Measurements from ENCODE around the gene KCNB1. TPM values are rescaled to one million over a fixed set of nuclear protein-coding genes. Genes with fewer than 3 reads are reported as not detected.

KCNB1 gene
- total RNA-seq, 1 experiment from 2014 or later, result 0.68 TPM

DNA sequence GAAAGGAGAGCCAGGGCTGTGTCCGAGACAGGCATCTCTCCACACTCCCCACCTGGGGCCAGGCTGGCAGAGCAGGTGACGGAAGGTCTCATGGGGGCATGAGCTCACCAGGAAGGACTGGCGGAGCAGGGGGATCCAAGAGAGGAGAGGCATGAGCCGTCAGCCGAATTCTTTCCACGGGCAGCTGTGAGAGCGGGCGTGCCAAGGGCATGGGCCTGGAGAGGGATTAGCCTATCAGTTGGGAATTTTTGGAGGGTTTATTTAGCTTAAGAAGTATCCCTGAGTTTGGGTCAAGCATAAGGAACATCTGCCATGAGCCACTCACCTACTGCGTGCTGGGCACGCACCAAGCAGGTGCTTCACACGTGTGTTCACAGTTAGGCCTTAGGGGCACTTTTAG, 144.4 kb downstream of the KCNB1 start:
- H3K9me3 Mint-ChIP-seq, result no peaks in the 10 kb centered on the region
- no peak overlapping the region for H2AFZ ChIP-seq (ENCODE audit: low read length)
- no CpG with 5 or more reads among the region's 11 CpGs for WGBS (ENCODE audit: extremely low coverage, insufficient read length, low lambda C conversion rate)
- H2BK15ac ChIP-seq (ENCODE audit: low read depth, low read length), result no peak overlapping the region
- no peaks in the 10 kb centered on the region for H3K9me3 ChIP-seq (ENCODE audit: control insufficient read depth, low read depth, low read length)
- no peak overlapping the region for H3T11ph ChIP-seq (ENCODE audit: low read length)
- H3K4me1 Mint-ChIP-seq, result peaks cover 2 to 3% of the 10 kb centered on the region in 2 experiments; a peak in 2 of 4 replicates
- no peak overlapping the region for H2BK12ac ChIP-seq (ENCODE audit: insufficient read length, low read depth, low read length)
- H3K18ac ChIP-seq (ENCODE audit: insufficient read length, low read depth, low read length), result no peak overlapping the region
- DNase-seq, result no peak
- H2BK120ac ChIP-seq (ENCODE audit: low read depth, low read length, poor library complexity, severe bottlenecking), result no peak overlapping the region
- no peaks in the 10 kb centered on the region for H3K23me2 ChIP-seq (ENCODE audit: insufficient read length, low read depth, low read length, poor library complexity, severe bottlenecking)
- H3K23ac ChIP-seq (ENCODE audit: insufficient read length, low read depth, low read length), result no peak overlapping the region
- H2AK5ac ChIP-seq (ENCODE audit: insufficient read length, low read length), result no peak overlapping the region
- TF ChIP-seq, protein P1, sequence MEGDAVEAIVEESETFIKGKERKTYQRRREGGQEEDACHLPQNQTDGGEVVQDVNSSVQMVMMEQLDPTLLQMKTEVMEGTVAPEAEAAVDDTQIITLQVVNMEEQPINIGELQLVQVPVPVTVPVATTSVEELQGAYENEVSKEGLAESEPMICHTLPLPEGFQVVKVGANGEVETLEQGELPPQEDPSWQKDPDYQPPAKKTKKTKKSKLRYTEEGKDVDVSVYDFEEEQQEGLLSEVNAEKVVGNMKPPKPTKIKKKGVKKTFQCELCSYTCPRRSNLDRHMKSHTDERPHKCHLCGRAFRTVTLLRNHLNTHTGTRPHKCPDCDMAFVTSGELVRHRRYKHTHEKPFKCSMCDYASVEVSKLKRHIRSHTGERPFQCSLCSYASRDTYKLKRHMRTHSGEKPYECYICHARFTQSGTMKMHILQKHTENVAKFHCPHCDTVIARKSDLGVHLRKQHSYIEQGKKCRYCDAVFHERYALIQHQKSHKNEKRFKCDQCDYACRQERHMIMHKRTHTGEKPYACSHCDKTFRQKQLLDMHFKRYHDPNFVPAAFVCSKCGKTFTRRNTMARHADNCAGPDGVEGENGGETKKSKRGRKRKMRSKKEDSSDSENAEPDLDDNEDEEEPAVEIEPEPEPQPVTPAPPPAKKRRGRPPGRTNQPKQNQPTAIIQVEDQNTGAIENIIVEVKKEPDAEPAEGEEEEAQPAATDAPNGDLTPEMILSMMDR (conservative IDR thresholded peaks at IDR 0.05), result no peak
- no peak overlapping the region for H3K4ac ChIP-seq (ENCODE audit: low read depth, low read length)
- no peak overlapping the region for H3K27ac ChIP-seq (ENCODE audit: insufficient read length, low read depth, low read length)
- no peak overlapping the region; a peak in 1 of 5 replicates for H3K4me3 Mint-ChIP-seq
- no peak overlapping the region for H4K5ac ChIP-seq (ENCODE audit: insufficient read length, low read depth, low read length)
- H3K27me3 Mint-ChIP-seq (ENCODE audit: low read depth), result peaks cover 7% of the 10 kb centered on the region
- H3K14ac ChIP-seq (ENCODE audit: insufficient read depth, low read length), result no peak overlapping the region
- H3K36me3 Mint-ChIP-seq (ENCODE audit: insufficient read depth in 1 of 3, low read depth in 3 of 3), result no peaks in the 10 kb centered on the region
- no peaks in the 10 kb centered on the region for H3K27me3 ChIP-seq (ENCODE audit: insufficient read depth, low read length)
- no peak overlapping the region for H3K4me2 ChIP-seq (ENCODE audit: insufficient read depth, insufficient read length, low read length)
- no peak overlapping the region for H2BK20ac ChIP-seq (ENCODE audit: low read depth, low read length, poor library complexity, severe bottlenecking)
- no peak overlapping the region for H4K8ac ChIP-seq (replicated peaks; ENCODE audit: insufficient read length, low read depth, low read length)
- H3K79me2 ChIP-seq (ENCODE audit: insufficient read depth, low read length), result no peaks in the 10 kb centered on the region
- H3K79me1 ChIP-seq (ENCODE audit: insufficient read depth, low read depth, low read length, poor library complexity, severe bottlenecking), result no peaks in the 10 kb centered on the region
- no peak overlapping the region for H4K91ac ChIP-seq (ENCODE audit: insufficient read length, low read depth, low read length)
- no peak overlapping the region for H3K9ac ChIP-seq (ENCODE audit: extremely low read depth, insufficient read length, low read length)
- H4K20me1 ChIP-seq (ENCODE audit: control insufficient read depth, insufficient read depth, insufficient read length), result no peaks in the 10 kb centered on the region
- H3K27ac Mint-ChIP-seq, result no peak overlapping the region
- H2BK5ac ChIP-seq (ENCODE audit: insufficient read length, low read length), result no peak overlapping the region
- no peaks in the 10 kb centered on the region for H3K4me1 ChIP-seq (ENCODE audit: insufficient read depth, low read length)
- H3K56ac ChIP-seq (ENCODE audit: insufficient read length, low read depth, low read length), result no peak overlapping the region

Data from H9 (cell line).